ENCODE results near the gene PIK3R3.

GRCh38 chr1:46117810-46118494 lies 14.5 kb downstream of the PIK3R3 start:
- TF ChIP-seq CTCF (IDR thresholded peaks at IDR 0.05; ENCODE audit: poor library complexity) = no peak
- TF ChIP-seq EZH2 (IDR thresholded peaks at IDR 0.05; ENCODE audit: borderline replicate concordance) = no peak
- TF ChIP-seq EZH2phosphoT487 (IDR thresholded peaks at IDR 0.05; ENCODE audit: low read depth, severe bottlenecking, unreplicated experiment) = no peak

Data from hepatocyte (in vitro differentiated cells).